GM12892 (cell line): ENCODE data around the gene HEATR9.

ENCODE experiments used
- POLR2AphosphoS5 ChIP-seq: IDR thresholded peaks from 2 replicates; pipeline ENCODE4 v1.6.1; 2011; ENCODE audit warnings: low read depth, low read length, control low read depth
- TAF1 ChIP-seq: IDR thresholded peaks from 2 replicates; pipeline ENCODE4 v1.6.1; 2011; ENCODE audit warnings: low read depth, mild to moderate bottlenecking, control low read depth, low read length, borderline replicate concordance

GRCh38 chr17:35847633-35848373 is 20.9 kb downstream of the HEATR9 start:
- TF ChIP-seq TAF1 (no peak), POLR2AphosphoS5 (0 out of 2 replicates have a peak, but pooled peaks have one; percentile 13)
